AG08396 (cell line): ENCODE results near the gene IGLL1.
A peak's percentile ranks its signal among the peaks of the same experiment; 100 is the strongest.
"Not testable (repeated sequence)": the region's sequence is repeated elsewhere in the genome, so short reads cannot be mapped to it uniquely, and the experiment has no call there.

ENCODE experiments used
- DNase-seq: peaks from one replicate; pipeline ENCODE4 v3.0.0; 2012; ENCODE audit warnings: low spot score, mixed read lengths

Gene IGLL1

DNA sequence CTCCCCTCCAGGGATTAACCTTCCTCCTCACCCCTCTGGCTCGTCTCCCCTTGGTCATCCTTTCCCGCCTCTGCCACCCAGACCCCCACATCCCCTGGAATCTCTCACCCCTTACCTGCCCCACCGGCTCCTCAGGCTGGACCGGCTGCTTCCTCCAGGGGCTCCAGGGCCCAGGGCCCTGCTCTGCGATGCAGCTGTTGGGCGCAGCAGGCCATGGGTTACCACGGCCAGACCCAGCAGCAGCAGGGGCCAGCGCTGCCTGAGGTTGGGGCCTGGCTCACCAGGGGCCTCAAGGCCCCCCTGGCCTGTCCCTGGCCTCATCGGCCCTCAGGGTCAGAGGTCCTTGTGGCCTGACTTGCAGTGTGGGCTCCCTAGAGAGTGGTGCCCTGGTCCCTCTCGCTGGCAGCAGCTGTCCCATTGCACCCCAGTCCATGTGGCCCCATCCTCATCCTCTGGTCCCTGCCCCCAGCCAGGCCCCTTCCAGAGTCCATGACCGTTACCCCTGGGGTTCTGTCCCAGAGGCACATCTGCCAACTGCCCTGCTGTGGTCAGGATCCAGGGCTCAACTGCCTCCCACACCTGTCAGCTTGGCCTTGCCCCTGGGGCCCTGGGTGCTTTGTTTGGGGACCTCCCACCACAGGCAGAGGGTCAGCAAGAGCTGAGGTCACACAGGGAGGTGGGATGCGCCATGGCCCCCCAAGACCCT lies at the start of gene IGLL1:
Gene IGLL1 (minus strand): TSS at position 421 of the 706 bp plus-strand sequence. CDS start 100 bp downstream, at position 321.
- no peak for DNase-seq

- not testable (repeated sequence) for DNase-seq
These were observed 48.1 kb upstream of the IGLL1 start for GRCh38 chr22:23628056-23628743.

- not testable (repeated sequence) for DNase-seq
These were observed 47.4 kb upstream of the IGLL1 start for GRCh38 chr22:23627401-23628055.

GRCh38 chr22:23626286-23626975 lies 46.3 kb upstream of the IGLL1 start:
- DNase-seq: no peak

DNA sequence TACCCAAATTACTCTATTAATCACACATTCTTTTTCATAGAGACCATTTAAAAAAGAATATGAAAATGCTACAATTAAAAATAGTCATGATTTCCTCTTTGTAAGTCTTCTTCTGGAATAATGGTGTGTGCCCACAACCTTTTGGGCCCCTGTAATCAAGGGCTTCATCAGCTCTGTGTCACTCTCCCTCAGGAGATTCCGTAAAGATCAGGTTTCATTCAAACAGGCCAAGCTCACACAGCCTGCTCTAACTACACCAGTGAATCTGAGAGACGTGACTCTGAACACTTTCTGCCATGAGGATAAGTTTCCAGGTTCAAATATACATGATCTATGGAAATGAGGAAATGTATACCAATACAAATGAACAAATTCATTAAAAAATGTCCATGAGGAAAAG lies 42.5 kb upstream of the IGLL1 start:
- no peak for DNase-seq

DNA sequence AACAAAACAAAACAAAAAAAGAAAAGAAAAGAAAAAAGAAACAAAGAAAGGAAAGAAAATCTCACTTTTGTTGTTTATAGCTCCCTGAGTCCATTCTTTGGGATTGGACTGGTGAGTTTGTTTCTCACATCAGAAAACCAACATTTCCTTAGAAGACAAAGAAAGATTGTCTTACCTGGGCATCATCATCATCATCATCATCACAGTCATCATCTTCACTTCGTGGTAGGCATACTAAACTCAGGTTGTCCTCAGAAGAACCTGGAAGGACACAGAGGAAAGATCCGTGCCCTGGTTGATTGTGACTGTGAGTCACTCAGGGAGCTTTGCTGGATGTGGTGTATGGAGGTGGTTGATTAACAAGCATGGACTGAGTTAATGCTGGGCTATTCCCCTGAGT lies 41.8 kb upstream of the IGLL1 start:
- not testable (repeated sequence) for DNase-seq

DNA sequence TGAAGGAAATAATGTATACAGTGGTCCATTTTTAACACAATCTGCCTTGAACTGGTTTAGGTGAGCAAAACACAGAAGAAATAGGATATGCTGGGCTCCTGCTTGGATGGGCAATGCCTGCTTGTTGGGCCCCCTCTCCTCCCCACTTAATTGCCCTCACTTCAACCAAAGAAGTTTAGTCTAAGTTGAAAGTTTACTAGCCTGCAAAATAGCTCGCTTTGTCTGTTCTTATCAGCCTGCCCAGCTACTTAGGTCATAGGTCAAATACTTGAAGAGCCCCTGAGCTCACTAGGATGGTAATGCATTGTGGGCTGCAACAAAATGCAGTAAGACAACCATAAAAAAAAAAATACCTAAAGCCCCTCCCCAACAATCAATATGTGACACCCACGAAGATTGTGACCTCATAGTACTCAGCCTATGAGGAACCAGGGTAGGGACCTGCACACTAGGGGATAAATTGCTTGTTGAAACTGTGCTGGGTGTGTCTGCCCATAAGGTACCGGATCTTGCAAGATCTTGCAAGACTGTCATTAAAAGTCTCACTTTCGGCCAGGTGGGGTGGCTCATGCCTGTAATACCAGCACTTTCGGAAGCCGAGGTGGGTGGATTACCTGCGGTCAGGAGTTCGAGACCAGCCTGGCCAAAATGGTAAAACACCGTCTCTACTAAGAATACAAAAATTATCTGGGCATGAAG lies 41.1 kb upstream of the IGLL1 start:
- DNase-seq: no peak

- DNase-seq: no peak
These were observed 33.3 kb upstream of the IGLL1 start for GRCh38 chr22:23613193-23613972.

DNA sequence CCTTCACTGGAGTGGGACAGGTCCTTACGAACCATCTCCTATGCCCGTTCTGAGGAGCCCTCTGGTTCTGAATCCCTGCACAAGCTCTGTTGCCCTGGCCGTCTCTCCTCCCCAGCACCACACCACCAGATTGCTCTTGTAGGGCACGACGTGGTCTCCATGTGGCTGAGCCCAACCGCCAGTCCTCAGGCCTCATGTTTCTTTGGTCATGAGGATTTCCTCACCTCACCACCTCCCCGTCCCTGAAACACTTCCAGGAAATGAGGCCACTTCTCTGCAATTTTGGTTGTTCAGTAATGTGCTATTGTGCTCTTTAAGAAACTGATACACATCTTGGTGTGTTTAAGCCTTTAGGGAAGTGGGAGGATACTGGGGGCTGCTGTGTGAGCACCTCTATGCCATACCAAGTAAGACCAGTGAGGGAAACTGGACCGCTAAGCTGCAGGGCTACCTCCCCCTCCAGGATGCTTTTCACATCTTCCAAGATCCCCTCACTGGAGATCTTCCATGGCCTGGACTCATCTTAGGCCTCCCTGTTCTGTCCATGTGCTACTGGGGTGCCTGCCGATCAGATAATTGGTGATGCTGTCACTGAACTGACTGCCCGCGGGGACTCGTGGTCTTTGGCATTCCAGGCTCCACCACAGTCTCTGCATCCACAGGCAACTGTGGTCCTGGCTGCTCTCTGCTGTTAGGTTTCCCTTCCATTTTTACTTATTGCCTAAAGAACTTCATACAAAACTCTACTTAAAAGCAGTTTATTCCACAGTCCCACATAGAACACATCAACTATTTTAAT lies 30.1 kb upstream of the IGLL1 start:
- DNase-seq: no peak

DNA sequence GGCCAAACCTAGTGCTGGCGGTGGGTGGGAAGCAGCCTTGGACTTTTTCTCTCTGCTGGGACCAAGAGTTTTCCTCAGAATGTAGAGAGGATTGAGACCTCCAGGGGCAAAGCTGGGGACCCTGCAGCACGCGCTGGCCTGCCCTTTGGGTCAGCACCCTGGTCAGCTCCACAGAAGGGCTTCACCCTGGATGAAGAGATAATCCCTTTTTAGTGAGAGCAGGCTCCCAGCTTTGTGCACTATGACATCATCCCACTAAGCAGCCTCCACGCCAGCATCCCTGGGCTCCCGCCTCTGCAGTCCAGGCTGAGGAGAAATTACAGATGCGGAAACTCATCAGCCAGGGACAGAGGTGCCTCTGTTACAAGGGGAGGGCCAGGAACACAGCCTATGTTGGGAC lies 28.5 kb upstream of the IGLL1 start:
- peak; percentile 37 for DNase-seq

DNA sequence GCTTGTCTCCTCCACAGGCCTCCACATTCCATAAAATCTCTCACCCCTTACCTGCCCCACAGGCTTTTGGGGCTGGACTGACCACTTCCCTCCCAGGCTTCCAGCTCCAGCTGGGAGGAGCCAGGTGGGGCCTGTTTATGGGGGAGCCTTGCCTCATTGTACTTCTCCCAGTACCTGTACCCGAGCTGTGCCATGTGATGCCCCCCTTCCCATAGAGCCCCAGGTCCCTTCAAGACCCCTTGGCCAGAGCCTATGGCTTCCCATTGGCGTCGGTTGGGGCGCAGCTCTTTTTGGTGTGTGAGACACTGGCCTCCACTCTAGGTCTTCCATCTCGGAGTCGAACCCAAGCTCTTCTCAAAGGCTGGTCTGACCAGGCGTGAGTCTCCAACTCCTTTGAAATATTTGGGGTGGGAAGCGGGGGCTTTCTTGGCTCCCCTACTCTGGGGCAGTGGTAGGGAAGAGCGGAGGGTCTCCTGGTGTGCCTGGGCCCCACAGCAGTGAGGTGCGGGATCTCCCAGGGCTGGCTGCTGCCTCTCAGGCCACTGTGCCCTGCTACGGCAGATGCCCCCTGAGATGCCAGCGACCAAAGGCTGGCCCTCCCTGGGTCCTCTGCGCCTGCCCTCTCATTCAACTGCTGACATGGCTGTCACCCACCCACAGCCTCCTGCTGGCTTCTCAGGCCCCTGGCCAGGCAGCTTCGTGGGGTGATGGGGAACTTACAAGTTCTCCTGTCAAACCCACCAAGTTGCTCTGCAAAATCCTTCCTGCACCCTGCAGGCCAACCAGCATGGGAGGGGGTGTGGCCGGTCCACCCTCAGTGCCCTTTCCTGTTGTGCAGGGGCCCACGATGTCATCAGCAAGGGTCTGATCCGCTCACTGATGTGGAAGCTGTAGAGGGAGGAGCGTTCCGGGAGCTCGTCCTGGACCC lies 26.4 kb upstream of the IGLL1 start:
- DNase-seq: no peak

- DNase-seq: no peak
These were observed 25.0 kb upstream of the IGLL1 start for GRCh38 chr22:23604939-23605712.

GRCh38 chr22:23603266-23603665 lies 23.2 kb upstream of the IGLL1 start:
- DNase-seq: no peak

GRCh38 chr22:23598805-23599518 lies 18.9 kb upstream of the IGLL1 start:
- DNase-seq: no peak

- not testable (repeated sequence) for DNase-seq
These were observed 17.6 kb upstream of the IGLL1 start for GRCh38 chr22:23597576-23598268.

GRCh38 chr22:23595904-23596303 lies 15.8 kb upstream of the IGLL1 start:
- not testable (repeated sequence) for DNase-seq

DNA sequence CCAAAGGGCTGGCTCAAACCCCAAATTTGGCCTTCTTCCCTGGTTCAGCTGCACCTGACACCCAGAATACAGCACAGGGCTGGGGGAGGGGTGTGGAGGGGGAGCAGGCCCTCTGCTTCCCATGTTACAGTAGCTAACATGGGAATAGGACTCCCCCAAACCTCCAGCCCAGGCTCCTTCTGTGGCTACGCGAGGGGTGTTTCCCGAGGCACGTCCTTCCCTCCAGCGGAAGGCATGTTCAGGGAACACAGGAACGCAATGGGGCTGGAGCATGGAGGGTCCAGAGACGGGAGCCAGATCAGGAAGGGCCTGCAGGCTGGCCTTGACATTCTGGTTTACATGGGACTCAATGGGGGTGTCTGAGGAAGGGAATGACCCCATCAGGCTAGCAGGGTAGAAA lies 11.8 kb upstream of the IGLL1 start:
- DNase-seq: no peak
